Measurements from ENCODE around the gene MLN.

The MLN gene

GRCh38 chr6:33751771-33752645 lies 51.8 kb downstream of the MLN start:
- no peak for TF ChIP-seq CTCF (IDR thresholded peaks at IDR 0.05; ENCODE audit: extremely low read depth, missing control alignments)
- no peak for DNase-seq (ENCODE audit: low spot score)

GRCh38 chr6:33750244-33750991 lies 53.4 kb downstream of the MLN start:
- no peak for TF ChIP-seq CTCF (IDR thresholded peaks at IDR 0.05; ENCODE audit: extremely low read depth, missing control alignments)
- DNase-seq (ENCODE audit: low spot score), result no peak

GRCh38 chr6:33749401-33749800 lies 54.4 kb downstream of the MLN start:
- no peak for DNase-seq (ENCODE audit: low spot score)
- TF ChIP-seq CTCF (IDR thresholded peaks at IDR 0.05; ENCODE audit: extremely low read depth, missing control alignments), result no peak

GRCh38 chr6:33748841-33749240 lies 55.0 kb downstream of the MLN start:
- no peak for TF ChIP-seq CTCF (IDR thresholded peaks at IDR 0.05; ENCODE audit: extremely low read depth, missing control alignments)
- no peak for DNase-seq (ENCODE audit: low spot score)

GRCh38 chr6:33747823-33748222 lies 56.0 kb downstream of the MLN start:
- no peak for TF ChIP-seq CTCF (IDR thresholded peaks at IDR 0.05; ENCODE audit: extremely low read depth, missing control alignments)
- DNase-seq (ENCODE audit: low spot score), result no peak

GRCh38 chr6:33746651-33747100 lies 57.1 kb downstream of the MLN start, which contains the start of gene IP6K3:
Gene IP6K3 (minus strand): TSS chr6:33746905. CDS start chr6:33735476, 11,429 bp downstream.
- no peak for TF ChIP-seq CTCF (IDR thresholded peaks at IDR 0.05; ENCODE audit: extremely low read depth, missing control alignments)
- DNase-seq (ENCODE audit: low spot score), result no peak

- TF ChIP-seq CTCF (IDR thresholded peaks at IDR 0.05; ENCODE audit: extremely low read depth, missing control alignments), result no peak
Measured at GRCh38 chr6:33746036-33746600, 57.7 kb downstream of the MLN start.

More at GRCh38 chr6:33746036-33746600, 57.7 kb downstream of the MLN start:
- no peak for DNase-seq (ENCODE audit: low spot score)
